HG03060 (cell line): ENCODE data around the gene ASS1.

Source experiments
- ATAC-seq: cut with Tn5 transposase; IDR thresholded peaks from one replicate; pipeline ENCODE4 v1.9.1; 2021; ENCODE audit warnings: low read depth, moderate number of reproducible peaks; ENCODE audit not compliant: unreplicated experiment

The ASS1 gene

DNA sequence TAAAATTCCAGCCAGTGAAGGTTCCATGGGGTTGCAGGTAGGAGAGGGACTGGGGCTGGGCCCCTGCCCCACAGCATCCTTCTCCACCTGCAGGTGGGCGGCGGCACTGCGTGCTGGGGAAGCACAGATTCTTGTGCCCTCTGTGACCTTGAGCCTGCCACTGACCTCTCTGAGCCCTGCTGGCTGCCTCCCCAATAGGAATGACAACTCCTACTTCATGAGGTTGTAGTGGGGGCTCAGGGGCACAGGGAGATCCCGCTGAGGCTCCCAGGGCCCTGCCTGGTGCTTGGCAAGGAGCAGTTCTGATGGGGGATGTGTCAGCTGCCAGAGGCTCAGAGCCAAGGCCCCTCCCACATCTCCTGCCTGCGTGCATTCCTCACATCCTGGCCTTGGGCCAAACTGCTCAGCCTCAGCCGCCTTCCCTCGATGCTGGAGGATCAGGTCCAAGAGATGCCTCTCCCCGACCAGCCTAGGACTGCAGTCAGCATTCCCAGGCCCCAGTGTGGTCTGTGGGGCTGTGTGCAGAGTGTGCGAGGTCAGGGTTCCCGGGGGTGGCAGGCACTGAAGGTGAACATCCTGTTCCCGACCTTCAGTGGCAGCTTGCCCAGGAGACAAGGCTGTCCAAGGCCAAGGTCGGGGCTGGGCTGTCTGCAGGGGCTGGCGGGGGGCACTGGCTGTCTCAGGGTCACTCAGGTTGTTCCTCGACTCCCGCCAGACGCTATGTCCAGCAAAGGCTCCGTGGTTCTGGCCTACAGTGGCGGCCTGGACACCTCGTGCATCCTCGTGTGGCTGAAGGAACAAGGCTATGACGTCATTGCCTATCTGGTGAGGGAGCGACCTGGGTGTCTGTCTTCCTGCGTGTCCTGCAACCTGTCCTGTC is 7.0 kb downstream of the ASS1 start:
- no peak for ATAC-seq

DNA sequence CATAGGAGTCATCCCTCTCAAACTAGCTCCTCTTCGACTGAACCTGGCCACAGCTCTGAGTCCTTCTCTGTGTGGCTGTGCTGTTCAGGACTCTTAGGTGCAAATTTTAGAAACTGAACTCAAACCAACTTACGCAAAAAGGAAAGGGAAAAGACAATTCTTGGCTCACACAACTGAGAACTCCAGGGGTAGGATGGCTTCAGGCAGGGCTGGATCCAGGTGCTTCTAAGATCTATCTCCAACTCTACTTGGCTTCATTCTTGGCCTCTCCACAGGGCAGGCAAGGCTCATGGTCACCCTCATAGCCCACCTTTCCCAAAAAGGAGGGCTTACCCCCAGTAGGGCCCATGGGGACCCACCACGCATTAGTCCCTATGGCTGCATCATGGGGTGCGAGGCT is 8.1 kb downstream of the ASS1 start:
- no peak for ATAC-seq

DNA sequence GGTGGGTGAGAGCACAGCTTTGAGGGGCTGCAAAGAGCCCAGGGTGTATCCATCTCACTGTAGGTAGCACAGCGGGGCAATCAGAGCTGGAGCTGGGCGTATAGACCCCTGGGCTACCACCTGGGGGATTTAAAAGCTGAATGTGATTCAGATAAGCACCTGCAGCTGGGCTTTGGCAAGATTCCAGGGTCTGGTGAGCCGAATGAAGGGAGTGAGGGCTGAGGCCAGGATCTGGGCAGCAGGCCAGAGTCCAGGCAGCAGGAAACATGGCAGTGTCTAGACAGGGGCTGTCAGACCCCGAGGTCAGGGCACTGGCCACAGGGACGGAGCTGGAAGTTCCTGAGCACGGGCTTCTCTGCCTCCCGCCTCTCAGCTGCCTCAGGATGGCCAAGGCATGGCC is 8.7 kb downstream of the ASS1 start:
- no peak for ATAC-seq

DNA sequence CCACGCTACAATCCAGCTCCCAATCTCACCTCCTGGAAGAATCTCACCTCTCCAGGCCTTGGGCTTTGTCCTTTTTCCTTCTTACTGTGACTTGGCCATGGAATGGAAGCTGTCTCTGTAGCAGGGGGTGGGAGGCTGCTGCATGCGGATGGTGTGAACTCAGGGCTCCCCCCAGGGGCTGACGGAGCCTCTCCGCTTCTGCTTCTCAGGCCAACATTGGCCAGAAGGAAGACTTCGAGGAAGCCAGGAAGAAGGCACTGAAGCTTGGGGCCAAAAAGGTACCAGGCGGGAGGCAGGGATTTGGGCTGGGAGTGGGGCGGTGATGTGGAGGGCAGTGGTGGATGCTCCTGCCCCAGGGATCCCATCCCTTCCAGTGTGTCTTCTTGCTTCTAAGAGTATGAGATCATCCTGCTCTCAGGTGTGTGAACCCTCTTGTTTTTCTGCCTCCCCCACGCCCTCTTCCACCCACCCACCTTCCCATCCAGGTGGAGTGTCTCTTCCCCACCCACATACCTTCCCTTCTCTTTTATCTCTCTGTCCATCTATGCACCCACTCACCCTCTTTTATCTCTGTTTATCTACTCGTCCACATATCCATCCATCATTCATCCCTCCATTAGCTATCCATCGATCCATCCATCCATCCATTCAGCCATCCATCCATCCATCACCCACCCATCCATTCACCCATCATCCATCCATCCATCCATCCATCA is 9.5 kb downstream of the ASS1 start:
- ATAC-seq: no peak

DNA sequence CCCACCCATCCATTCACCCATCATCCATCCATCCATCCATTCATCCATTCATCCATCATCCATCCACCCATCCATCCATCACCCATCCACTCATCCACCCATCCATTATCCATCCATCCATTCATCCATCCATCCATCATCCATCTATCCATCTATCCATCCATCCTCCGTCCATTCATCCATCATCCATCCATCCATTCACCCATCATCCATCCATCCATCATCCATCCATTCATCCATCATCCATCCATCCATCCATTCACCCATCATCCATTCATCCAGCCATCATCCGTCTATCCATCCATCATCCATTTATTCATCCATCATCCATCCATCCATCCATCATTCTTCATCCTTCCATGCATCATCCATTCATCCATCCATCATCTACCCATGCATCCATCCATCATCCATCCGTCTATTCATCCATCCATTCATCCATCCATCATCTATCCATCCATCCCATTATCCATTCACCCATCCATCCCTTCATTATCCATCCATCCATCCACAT is 10.1 kb downstream of the ASS1 start:
- ATAC-seq: no peak

- ATAC-seq: no peak
Observed at GRCh38 chr9:130458027-130458803, 13.5 kb downstream of the ASS1 start.

- no peak for ATAC-seq
Observed at GRCh38 chr9:130458804-130459067, 14.0 kb downstream of the ASS1 start.

DNA sequence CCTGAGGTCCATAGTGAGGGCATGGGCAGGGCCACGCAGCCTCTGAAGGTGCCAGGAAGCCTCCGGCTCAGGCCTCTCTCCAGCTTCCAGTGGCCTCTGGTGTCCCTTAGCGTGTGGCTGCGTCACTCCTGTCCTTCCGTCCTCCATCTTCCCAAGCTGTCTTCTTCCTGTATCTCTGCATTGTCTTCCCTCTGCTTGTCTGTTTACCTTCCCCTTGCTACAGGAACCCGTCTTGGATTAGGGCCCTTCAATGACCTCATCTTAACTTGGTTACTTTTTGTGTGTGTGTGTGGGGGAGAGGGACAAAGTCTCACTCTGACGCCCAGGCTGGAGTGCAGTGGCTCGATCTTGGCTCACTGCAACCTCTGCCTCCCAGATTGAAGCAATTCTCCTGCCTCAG is 14.4 kb downstream of the ASS1 start:
- no peak for ATAC-seq

DNA sequence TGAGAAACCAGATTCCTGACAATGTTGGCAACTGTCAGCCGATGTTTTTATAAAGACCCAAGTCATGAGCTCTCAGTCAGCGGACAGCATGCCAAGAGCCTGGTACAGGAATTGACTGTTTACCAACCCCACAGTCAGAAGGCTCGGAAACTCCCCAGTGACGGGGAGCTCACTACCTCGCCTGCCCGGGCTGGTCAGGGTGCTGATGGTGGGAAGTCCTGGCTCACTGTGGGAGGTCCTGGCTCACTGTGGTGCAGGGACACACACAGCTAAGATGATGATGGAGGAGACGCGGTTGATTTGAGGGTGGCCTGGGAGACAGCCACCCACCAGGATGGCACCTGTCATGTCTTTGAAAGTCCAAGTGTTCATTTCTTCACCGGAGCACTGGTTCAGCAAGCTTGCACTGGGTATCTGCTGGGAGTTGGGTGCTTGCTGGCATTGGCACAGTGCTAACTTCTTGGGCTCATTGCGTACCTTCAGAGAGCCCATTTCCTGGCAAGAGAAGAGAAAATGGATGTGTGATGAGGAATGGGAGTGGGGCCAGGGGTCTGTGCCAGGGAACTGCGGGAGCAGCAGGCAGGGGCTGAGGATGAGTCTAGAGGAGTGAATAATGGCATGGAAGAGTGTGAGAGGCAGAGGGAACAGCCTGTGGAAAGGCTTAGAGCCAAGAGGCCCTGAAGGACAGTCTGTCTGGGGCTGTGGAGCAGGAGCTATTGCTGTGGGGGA is 15.3 kb downstream of the ASS1 start:
- ATAC-seq: no peak

GRCh38 chr9:130461218-130461630 is 16.5 kb downstream of the ASS1 start:
- no peak for ATAC-seq

DNA sequence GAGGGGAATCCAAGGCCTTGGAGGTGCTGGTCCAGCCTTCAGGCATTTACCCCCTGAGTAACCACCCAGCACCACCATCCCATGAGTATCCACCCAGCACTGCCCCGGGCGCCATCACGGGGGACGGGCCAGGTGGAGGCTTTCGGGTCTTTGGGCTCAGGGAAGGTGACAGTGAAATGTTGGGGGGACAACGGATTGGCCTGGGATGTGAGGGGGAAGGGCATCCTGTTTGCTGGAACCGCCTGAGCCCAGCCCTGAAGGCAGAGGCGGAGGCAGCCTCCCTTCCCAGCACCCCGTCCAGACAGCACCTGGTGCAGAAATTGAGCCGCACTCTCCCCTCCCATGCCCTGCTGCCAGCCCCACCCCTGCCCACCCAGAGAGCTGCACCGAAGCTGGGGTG is 17.0 kb downstream of the ASS1 start:
- no peak for ATAC-seq

- no peak for ATAC-seq
Observed at GRCh38 chr9:130462685-130463540, 18.2 kb downstream of the ASS1 start.

DNA sequence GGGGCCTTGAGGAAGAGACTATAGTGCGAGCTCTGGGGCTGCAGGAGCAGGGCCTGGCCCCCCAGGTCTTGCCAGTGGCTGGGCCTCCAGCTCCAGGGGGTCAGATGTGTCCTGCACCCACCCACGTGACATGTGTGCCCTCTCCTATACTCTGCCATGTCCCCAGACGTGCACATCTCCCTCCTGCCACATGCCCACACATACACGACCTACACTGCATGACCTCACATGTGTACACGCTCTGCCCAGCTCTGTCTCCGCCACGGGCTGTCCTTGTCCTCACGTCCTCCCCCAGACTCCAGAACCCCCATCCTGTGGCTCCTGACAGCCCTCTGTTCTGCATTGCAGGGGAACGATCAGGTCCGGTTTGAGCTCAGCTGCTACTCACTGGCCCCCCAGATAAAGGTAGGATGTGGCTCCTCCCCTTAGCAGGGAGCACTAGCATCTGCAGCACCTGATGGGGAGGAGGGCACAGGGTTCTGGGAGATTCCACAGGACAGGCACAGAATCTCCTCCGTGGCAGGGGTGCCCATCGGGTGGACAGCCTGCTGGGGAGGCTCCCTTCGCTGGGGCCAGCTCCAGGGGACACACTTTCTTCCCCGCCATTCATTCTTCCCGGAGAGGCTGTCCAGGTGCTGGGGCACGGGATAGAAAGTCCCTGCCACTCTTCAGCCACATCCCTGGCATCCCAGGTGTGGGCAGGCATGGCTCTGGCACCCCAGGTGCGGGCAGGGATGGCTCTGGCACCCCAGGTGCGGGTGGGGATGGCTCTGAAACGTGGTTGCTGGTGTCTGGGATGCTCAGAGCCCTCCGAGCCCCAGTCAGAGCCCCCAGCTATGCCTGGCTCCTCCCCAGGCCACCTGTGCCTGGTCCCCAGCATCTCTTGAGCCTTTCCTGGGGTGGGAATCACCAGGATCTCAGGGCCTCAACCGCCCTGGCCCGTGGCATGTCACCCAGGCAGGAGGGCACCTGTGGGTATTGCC is 19.3 kb downstream of the ASS1 start:
- ATAC-seq: no peak

GRCh38 chr9:130465383-130466096 is 20.8 kb downstream of the ASS1 start:
- no peak for ATAC-seq

GRCh38 chr9:130466537-130467217 is 21.9 kb downstream of the ASS1 start:
- no peak for ATAC-seq

DNA sequence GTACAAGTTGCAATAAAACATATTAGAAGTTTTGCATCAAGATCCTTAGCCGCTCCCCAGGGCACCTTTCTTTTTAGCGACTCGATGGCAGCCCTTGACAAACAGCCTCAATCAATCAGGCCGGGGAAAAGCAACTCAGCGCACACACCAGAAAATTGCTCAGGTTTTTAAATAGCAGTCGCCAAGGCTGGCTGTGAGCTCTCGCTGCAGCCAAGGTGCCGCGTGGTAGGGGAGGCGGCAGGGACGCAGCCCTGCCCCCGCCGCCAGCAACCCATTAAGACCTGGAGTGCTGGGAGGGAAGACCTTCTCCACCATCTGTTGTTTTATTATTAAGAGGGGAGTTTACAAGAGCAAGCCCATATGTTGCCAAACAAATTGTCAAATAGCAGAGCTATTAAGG is 22.6 kb downstream of the ASS1 start:
- ATAC-seq: no peak

DNA sequence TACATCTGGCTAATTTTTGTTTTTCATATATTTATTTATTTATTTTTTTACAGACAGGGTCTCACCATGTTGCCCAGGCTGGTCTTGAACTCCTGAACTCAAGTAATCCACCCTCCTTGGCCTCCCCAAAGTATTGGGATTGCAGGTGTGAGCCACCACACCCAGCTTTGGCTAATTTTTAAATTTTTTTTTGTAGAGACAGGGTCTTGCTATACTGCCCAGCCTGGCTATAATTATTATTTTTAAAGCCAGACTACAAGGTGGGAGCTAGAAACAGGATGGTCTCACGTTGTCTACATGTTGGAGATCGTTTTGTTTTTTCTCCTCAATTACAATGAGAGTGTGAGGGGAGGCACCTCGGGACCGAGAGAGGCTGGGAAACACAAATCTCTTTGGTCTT is 23.8 kb downstream of the ASS1 start:
- ATAC-seq: no peak
